DND-41 (cell line): Measurements from ENCODE around the gene ZC3H12C.

ENCODE experiments used
- ATAC-seq: fragments of 200-7000 bp; cut with Tn5 transposase; 3 replicates; pipeline ENCODE4 v1.9.1; 2021; ENCODE audit warnings: low read depth; ENCODE audit not compliant: insufficient read depth
- DNase-seq: peaks from one replicate; pipeline ENCODE4 v3.0.0-alpha.2; 2020
- H2AFZ ChIP-seq: 2 replicates; pipeline ENCODE4 v1.6.0; 2012; ENCODE audit warnings: low read depth, low read length
- H3K27ac ChIP-seq: 2 replicates; pipeline ENCODE4 v1.5.1; 2012; ENCODE audit warnings: low read length, inconsistent platforms
- H3K27me3 ChIP-seq: fragments of 200-600 bp; sonication (generic); 2 replicates; pipeline ENCODE4 v1.6.0; 2012; ENCODE audit warnings: low read length, mild to moderate bottlenecking, inconsistent platforms; ENCODE audit not compliant: insufficient read depth, poor library complexity
- H3K36me3 ChIP-seq: 2 replicates; pipeline ENCODE4 v1.5.1; 2012; ENCODE audit warnings: low read length, inconsistent platforms; ENCODE audit not compliant: insufficient read depth
- H3K4me1 ChIP-seq: 2 replicates; pipeline ENCODE4 v1.5.1; 2012; ENCODE audit warnings: mild to moderate bottlenecking, low read length; ENCODE audit not compliant: insufficient read depth
- H3K4me2 ChIP-seq: 2 replicates; pipeline ENCODE4 v1.6.0; 2012; ENCODE audit warnings: mild to moderate bottlenecking, moderate library complexity, low read length, inconsistent platforms; ENCODE audit not compliant: insufficient read depth
- H3K4me3 ChIP-seq, 2 experiments: fragments of 200-600 bp in 1 of 2; shearing (Covaris generic) in 1 of 2; 2 replicates each; pipeline ENCODE4 v1.5.1; 2012 to 2016; ENCODE audit warnings: inconsistent platforms in 2 of 2, low read length in 2 of 2, mild to moderate bottlenecking in 2 of 2, low read depth in 1 of 2, moderate library complexity in 1 of 2
- H3K79me2 ChIP-seq: 2 replicates; pipeline ENCODE4 v1.6.0; 2012; ENCODE audit warnings: low read length, inconsistent platforms; ENCODE audit not compliant: insufficient read depth
- H3K9ac ChIP-seq: 2 replicates; pipeline ENCODE4 v1.6.0; 2012; ENCODE audit warnings: low read depth, mild to moderate bottlenecking, inconsistent platforms, low read length, moderate library complexity
- H3K9me3 ChIP-seq: 2 replicates; pipeline ENCODE4 v1.5.1; 2012; ENCODE audit warnings: low read length, moderate library complexity, mild to moderate bottlenecking, inconsistent platforms; ENCODE audit not compliant: insufficient read depth, severe bottlenecking
- H4K20me1 ChIP-seq: 2 replicates; pipeline ENCODE4 v1.6.0; 2012; ENCODE audit warnings: low read length; ENCODE audit not compliant: insufficient read depth
- CTCF ChIP-seq: IDR thresholded peaks from 2 replicates; pipeline ENCODE4 v1.5.1; 2012; ENCODE audit warnings: borderline replicate concordance, low read length, moderate library complexity, mild to moderate bottlenecking; ENCODE audit not compliant: poor library complexity, severe bottlenecking; ENCODE audit errors: extremely low read depth
- EZH2 ChIP-seq: IDR thresholded peaks from 3 replicates; pipeline ENCODE4 v1.6.1; 2012; ENCODE audit warnings: borderline replicate concordance, low read depth, mild to moderate bottlenecking, moderate library complexity, low read length, inconsistent platforms; ENCODE audit not compliant: severe bottlenecking

ZC3H12C gene

GRCh38 chr11:110172468-110173065, 79.4 kb downstream of the ZC3H12C start:
- no peaks in the 10 kb centered on the region for H3K27me3 ChIP-seq
- H4K20me1 ChIP-seq = no peaks in the 10 kb centered on the region
- no peak overlapping the region for H3K4me2 ChIP-seq
- no peaks in the 10 kb centered on the region for H3K79me2 ChIP-seq
- H3K9ac ChIP-seq = no peak overlapping the region
- H3K9me3 ChIP-seq = no peaks in the 10 kb centered on the region
- ATAC-seq = no peak
- no peak for DNase-seq
- no peak overlapping the region for H2AFZ ChIP-seq
- no peaks in the 10 kb centered on the region for H3K4me1 ChIP-seq
- H3K36me3 ChIP-seq = no peaks in the 10 kb centered on the region
- no peak for TF ChIP-seq CTCF
- TF ChIP-seq EZH2 = no peak
- H3K27ac ChIP-seq = no peak overlapping the region
- no peak overlapping the region for H3K4me3 ChIP-seq

- DNase-seq (no peak), ATAC-seq (no peak)
- Histone ChIP-seq H3K27ac (no peak overlapping the region), H3K9ac (no peak overlapping the region), H3K4me1 (no peaks in the 10 kb centered on the region), H3K4me2 (no peak overlapping the region), H3K79me2 (no peaks in the 10 kb centered on the region), H3K9me3 (no peaks in the 10 kb centered on the region), H3K4me3 (no peak overlapping the region), H3K36me3 (no peaks in the 10 kb centered on the region), H3K27me3 (no peaks in the 10 kb centered on the region), H4K20me1 (no peaks in the 10 kb centered on the region), H2AFZ (no peak overlapping the region)
- TF ChIP-seq EZH2 = no peak
- peak; percentile 47 for TF ChIP-seq CTCF
Measured at GRCh38 chr11:110173811-110174644, 80.8 kb downstream of the ZC3H12C start.

GRCh38 chr11:110174645-110175310, 81.6 kb downstream of the ZC3H12C start:
- DNase-seq = no peak
- H3K4me3 ChIP-seq = no peak overlapping the region

More at GRCh38 chr11:110174645-110175310, 81.6 kb downstream of the ZC3H12C start:
- H3K36me3 ChIP-seq = no peaks in the 10 kb centered on the region
- no peak overlapping the region for H3K9ac ChIP-seq
- no peaks in the 10 kb centered on the region for H3K4me1 ChIP-seq
- TF ChIP-seq CTCF (no peak), EZH2 (no peak)
- no peaks in the 10 kb centered on the region for H4K20me1 ChIP-seq
- H3K79me2 ChIP-seq = no peaks in the 10 kb centered on the region
- ATAC-seq = no peak
- no peaks in the 10 kb centered on the region for H3K9me3 ChIP-seq
- H3K27me3 ChIP-seq = no peaks in the 10 kb centered on the region
- H3K4me2 ChIP-seq = no peak overlapping the region
- no peak overlapping the region for H2AFZ ChIP-seq
- H3K27ac ChIP-seq = no peak overlapping the region
